Fibroblast of lung (primary cell): ENCODE data around the gene EXOC5. TPM values are rescaled to one million over a fixed set of nuclear protein-coding genes. Genes with fewer than 3 reads are reported as not detected.

Source experiments
- DNase-seq, 2 donors: peaks; one replicate each; pipeline versions ENCODE4 v3.0.0 to v3.0.0-alpha.2; 2010; ENCODE audit warnings: low read depth in 2 of 2
- H2AFZ ChIP-seq: 2 replicates; pipeline ENCODE4 v1.5.1; 2012; ENCODE audit warnings: low read length, control low read depth, inconsistent platforms
- H3K27ac ChIP-seq: 2 replicates; pipeline ENCODE4 v1.5.1; 2011; ENCODE audit warnings: low read length, control low read depth; ENCODE audit not compliant: insufficient read depth
- H3K27me3 ChIP-seq: 2 replicates; pipeline ENCODE4 v1.5.1; 2011; ENCODE audit warnings: mild to moderate bottlenecking, low read length; ENCODE audit not compliant: control insufficient read depth, insufficient read depth
- H3K36me3 ChIP-seq: 2 replicates; pipeline ENCODE4 v1.5.1; 2011; ENCODE audit warnings: low read length; ENCODE audit not compliant: control insufficient read depth, insufficient read depth
- H3K4me1 ChIP-seq: 2 replicates; pipeline ENCODE4 v1.5.1; 2011; ENCODE audit warnings: low read length; ENCODE audit not compliant: control insufficient read depth, insufficient read depth; ENCODE audit errors: extremely low read depth
- H3K4me2 ChIP-seq: 2 replicates; pipeline ENCODE4 v1.5.1; 2011; ENCODE audit warnings: low read length, control low read depth; ENCODE audit not compliant: insufficient read depth; ENCODE audit errors: extremely low read depth
- H3K4me3 ChIP-seq, 4 experiments: fragments of 200-600 bp in 1 of 4; sonication (generic) in 1 of 4; replicated peaks in 1 of 4; 2 replicates each; pipeline ENCODE4 v1.5.1; 2011 to 2016; ENCODE audit warnings: low read length in 4 of 4, low read depth in 3 of 4, mild to moderate bottlenecking in 3 of 4, control low read depth in 2 of 4, inconsistent platforms in 1 of 4, mixed read lengths in 1 of 4; ENCODE audit not compliant: insufficient read depth in 1 of 4; ENCODE audit errors: control extremely low read depth in 1 of 4
- H3K79me2 ChIP-seq: 2 replicates; pipeline ENCODE4 v1.5.1; 2012; ENCODE audit warnings: mild to moderate bottlenecking, low read length, inconsistent platforms; ENCODE audit not compliant: control insufficient read depth, insufficient read depth
- H3K9ac ChIP-seq: 2 replicates; pipeline ENCODE4 v1.5.1; 2011; ENCODE audit warnings: mild to moderate bottlenecking, low read length, control low read depth; ENCODE audit not compliant: insufficient read depth
- H3K9me3 ChIP-seq: 2 replicates; pipeline ENCODE4 v1.5.1; 2012; ENCODE audit warnings: low read depth, low read length; ENCODE audit not compliant: control insufficient read depth, insufficient read depth
- H4K20me1 ChIP-seq: 2 replicates; pipeline ENCODE4 v1.5.1; 2011; ENCODE audit warnings: low read length; ENCODE audit not compliant: control insufficient read depth, insufficient read depth; ENCODE audit errors: extremely low read depth
- EZH2 ChIP-seq: IDR thresholded peaks from 2 replicates; pipeline ENCODE4 v1.5.1; 2012; ENCODE audit warnings: low read length, control low read depth, mild to moderate bottlenecking; ENCODE audit errors: missing control alignments
- polyA plus RNA-seq, 2 donors: library from polyadenylated mRNA; depleted of rRNA in 1 of 2; stranded (reverse) in 1 of 2; unstranded in 1 of 2; fragments of >200 nt; gene quantifications; 2 replicates each; pipeline ENCODE4 v1.2.1, GENCODE V29; 2011 to 2012; ENCODE audit warnings: missing spikeins in 1 of 2
- total RNA-seq: library from RNA; depleted of rRNA; stranded (reverse); fragments of >200 nt; gene quantifications from 2 replicates; pipeline ENCODE4 v1.2.1, GENCODE V29; 2014
- TF ChIP-seq, protein P1 (sequence below), 2 donors: IDR thresholded peaks in 1 of 2; conservative IDR thresholded peaks in 1 of 2; 1 replicate in 1 of 2; 2 replicates in 1 of 2; pipeline ENCODE4 v1.5.1; 2011 to 2012; ENCODE audit warnings: low read length in 2 of 2, control low read depth in 1 of 2, inconsistent platforms in 1 of 2, low read depth in 1 of 2, mild to moderate bottlenecking in 1 of 2

Gene EXOC5
- total and polyA plus RNA-seq, 2 donors (not counting 1 experiment from before 2014, with no cell fraction given): 38.0 to 84.0 TPM

DNA sequence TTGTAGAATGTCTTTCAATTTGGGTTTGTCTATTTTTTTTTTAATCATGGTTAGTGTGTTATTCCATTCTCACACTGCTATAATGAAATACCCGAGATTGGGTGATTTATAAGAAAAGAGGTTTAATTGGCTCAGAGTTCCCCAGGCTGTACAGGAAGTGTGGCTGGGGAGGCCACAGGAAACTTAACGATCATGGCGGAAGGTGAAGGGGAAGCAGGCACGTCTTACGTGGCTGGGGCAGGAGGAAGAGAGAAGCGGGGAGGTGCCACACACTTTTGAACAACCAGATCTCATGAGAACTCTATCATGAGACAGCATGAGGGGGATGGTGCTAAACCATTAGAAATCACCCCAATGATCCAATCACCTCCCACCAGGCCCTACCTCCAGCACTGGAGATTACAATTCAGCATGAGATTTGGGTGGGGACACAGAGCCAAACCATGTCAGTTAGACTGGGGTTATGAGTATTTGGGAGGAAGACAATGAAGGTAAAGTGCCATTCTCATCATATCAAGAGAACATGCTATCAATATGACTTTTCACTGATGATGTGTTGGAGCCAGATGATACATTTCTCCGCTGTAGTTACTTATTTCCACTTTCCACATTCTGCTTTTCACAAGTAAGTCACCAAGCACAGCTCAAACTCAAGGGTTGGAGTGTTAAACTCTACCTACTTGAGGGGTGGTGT, 45.8 kb upstream of the EXOC5 start:
- Histone ChIP-seq H3K4me2 (no peak overlapping the region), H3K4me3 (no peak overlapping the region), H3K9me3 (no peaks in the 10 kb centered on the region), H3K9ac (no peak overlapping the region), H3K27me3 (peaks cover 2% of the 10 kb centered on the region), H2AFZ (no peak overlapping the region), H3K36me3 (no peaks in the 10 kb centered on the region), H3K79me2 (no peaks in the 10 kb centered on the region), H3K27ac (no peak overlapping the region), H4K20me1 (no peaks in the 10 kb centered on the region), H3K4me1 (no peaks in the 10 kb centered on the region)
- DNase-seq: no peak
- TF ChIP-seq, protein P1, sequence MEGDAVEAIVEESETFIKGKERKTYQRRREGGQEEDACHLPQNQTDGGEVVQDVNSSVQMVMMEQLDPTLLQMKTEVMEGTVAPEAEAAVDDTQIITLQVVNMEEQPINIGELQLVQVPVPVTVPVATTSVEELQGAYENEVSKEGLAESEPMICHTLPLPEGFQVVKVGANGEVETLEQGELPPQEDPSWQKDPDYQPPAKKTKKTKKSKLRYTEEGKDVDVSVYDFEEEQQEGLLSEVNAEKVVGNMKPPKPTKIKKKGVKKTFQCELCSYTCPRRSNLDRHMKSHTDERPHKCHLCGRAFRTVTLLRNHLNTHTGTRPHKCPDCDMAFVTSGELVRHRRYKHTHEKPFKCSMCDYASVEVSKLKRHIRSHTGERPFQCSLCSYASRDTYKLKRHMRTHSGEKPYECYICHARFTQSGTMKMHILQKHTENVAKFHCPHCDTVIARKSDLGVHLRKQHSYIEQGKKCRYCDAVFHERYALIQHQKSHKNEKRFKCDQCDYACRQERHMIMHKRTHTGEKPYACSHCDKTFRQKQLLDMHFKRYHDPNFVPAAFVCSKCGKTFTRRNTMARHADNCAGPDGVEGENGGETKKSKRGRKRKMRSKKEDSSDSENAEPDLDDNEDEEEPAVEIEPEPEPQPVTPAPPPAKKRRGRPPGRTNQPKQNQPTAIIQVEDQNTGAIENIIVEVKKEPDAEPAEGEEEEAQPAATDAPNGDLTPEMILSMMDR (conservative IDR thresholded peaks at IDR 0.05 in 1 of 2, IDR thresholded peaks at IDR 0.05 in 1 of 2; ENCODE audit: low read depth in 1 of 2, low read length in 2 of 2): no peak
- no peak for TF ChIP-seq EZH2

DNA sequence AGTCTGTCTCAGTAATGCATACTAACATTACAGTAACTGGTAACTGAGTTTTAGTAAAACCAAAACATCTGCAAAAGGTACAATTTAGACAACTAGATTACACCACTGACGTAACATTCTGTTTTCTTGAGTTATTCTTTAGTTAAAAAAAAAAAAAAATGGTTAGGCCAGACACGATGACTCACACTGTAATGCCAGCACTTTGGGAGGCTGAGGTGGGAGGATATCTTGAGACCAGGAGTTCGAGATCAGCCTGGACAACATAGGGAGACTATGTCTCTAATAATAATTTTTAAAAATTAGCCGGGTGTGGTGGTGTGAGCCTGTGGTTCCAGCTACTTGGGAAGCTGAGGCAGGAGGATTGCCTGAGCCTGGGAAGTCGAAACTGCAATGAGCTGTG, 34.2 kb upstream of the EXOC5 start:
- H3K9ac ChIP-seq: no peak overlapping the region
- H3K79me2 ChIP-seq: no peaks in the 10 kb centered on the region
- no peak overlapping the region for H3K27ac ChIP-seq
- no peak overlapping the region for H3K4me2 ChIP-seq
- peaks cover 3% of the 10 kb centered on the region for H3K27me3 ChIP-seq
- no peak for TF ChIP-seq EZH2
- TF ChIP-seq, protein P1 (conservative IDR thresholded peaks at IDR 0.05 in 1 of 2, IDR thresholded peaks at IDR 0.05 in 1 of 2; ENCODE audit: low read depth in 1 of 2, low read length in 2 of 2): no peak
- no peak for DNase-seq
- no peaks in the 10 kb centered on the region for H4K20me1 ChIP-seq
- H2AFZ ChIP-seq: no peak overlapping the region
- no peaks in the 10 kb centered on the region for H3K36me3 ChIP-seq
- H3K4me1 ChIP-seq: no peaks in the 10 kb centered on the region
- H3K9me3 ChIP-seq: no peaks in the 10 kb centered on the region
- no peak overlapping the region for H3K4me3 ChIP-seq

DNA sequence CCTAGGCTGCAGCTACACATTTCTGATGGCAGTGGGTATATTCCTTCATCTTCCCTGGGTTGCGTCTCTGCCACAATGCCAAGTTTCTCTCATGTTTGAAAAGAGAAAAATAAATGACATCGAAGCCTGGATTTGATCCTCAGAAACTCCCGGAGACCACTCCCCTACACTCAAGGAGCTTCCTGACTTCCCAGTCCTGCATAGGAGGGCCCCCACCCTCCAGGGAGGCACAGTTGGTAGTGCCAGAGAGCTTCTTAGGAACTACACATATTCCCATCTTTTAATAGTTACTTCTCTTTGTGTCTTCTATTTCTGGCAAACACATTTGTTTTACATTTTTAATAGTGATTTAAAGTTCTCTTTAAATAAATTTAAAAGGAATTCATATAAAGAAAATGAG, 30.8 kb upstream of the EXOC5 start:
- Histone ChIP-seq H2AFZ (no peak overlapping the region), H3K27ac (no peak overlapping the region), H3K4me3 (no peak overlapping the region), H3K9me3 (no peaks in the 10 kb centered on the region), H3K9ac (no peak overlapping the region), H3K36me3 (no peaks in the 10 kb centered on the region), H3K4me2 (no peak overlapping the region), H3K27me3 (no peaks in the 10 kb centered on the region), H3K79me2 (no peaks in the 10 kb centered on the region), H3K4me1 (no peaks in the 10 kb centered on the region), H4K20me1 (no peaks in the 10 kb centered on the region)
- no peak for TF ChIP-seq EZH2
- TF ChIP-seq, protein P1 (conservative IDR thresholded peaks at IDR 0.05 in 1 of 2, IDR thresholded peaks at IDR 0.05 in 1 of 2; ENCODE audit: low read depth in 1 of 2, low read length in 2 of 2): no peak
- no peak for DNase-seq
